GM12892 (cell line): Measurements from ENCODE around the gene USB1.

ENCODE experiments used
- POLR2A ChIP-seq: IDR thresholded peaks from 2 replicates; pipeline ENCODE4 v1.6.1; 2011; ENCODE audit warnings: low read depth, low read length, control low read depth
- POLR2AphosphoS5 ChIP-seq: IDR thresholded peaks from 2 replicates; pipeline ENCODE4 v1.6.1; 2011; ENCODE audit warnings: low read depth, low read length, control low read depth
- TAF1 ChIP-seq: IDR thresholded peaks from 2 replicates; pipeline ENCODE4 v1.6.1; 2011; ENCODE audit warnings: low read depth, mild to moderate bottlenecking, control low read depth, low read length, borderline replicate concordance

DNA sequence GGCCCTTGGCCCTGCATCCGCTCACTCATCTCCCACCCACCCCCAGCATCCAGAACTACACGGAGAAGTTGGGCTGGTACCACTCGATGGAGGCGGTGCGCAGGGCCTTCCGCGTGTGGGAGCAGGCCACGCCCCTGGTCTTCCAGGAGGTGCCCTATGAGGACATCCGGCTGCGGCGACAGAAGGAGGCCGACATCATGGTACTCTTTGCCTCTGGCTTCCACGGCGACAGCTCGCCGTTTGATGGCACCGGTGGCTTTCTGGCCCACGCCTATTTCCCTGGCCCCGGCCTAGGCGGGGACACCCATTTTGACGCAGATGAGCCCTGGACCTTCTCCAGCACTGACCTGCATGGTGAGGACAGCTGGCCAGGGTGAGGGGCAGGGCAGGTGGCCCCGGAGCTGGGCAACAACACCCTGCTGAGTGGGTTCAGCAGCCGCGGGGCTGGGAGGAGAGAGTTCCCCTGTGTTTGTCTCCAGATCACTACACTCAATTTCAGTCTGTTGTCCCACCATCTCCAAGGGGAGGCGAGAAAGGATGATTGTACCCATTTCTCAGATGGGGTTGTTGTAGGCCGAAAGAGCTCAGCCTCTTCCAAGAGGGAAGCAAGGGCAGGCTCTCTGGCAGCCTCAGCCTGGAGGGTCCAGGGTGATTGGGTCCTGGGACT, 38.8 kb downstream of the USB1 start:
- no peak for TF ChIP-seq POLR2AphosphoS5
- no peak for TF ChIP-seq POLR2A
- TF ChIP-seq TAF1, result no peak
